Endothelial cell of umbilical vein (primary cell): ENCODE results near the gene SSBP3. TPM values are rescaled to one million over a fixed set of nuclear protein-coding genes. Genes with fewer than 3 reads are reported as not detected.

ENCODE experiments used
- BruUV-seq: library from RNA; stranded (reverse); fragments of 400-500 nt; replicated peaks from 2 replicates; lab custom pipeline; 2021; lab: Mats Ljungman, UMichigan
- CTCF ChIA-PET: fragments of 300-600, 350-600 bp; sonication (Branson Sonifier 250); formaldehyde crosslinking; loops from one replicate; lab custom pipeline; 2021; ENCODE audit warnings: antibody characterized with exemption, inconsistent platforms; lab: Charles Lee
- POLR2A ChIA-PET: fragments of 300-600, 350-600 bp; sonication (Branson Sonifier 250); formaldehyde crosslinking; loops from one replicate; lab custom pipeline; 2021; ENCODE audit warnings: antibody characterized with exemption, inconsistent platforms; lab: Charles Lee
- DNase-seq: peaks from one replicate; pipeline ENCODE4 v3.0.0-alpha.2; 2011; ENCODE audit warnings: low read depth, low spot score
- FAIRE-seq: peaks from 2 replicates; lab custom pipeline; 2011; peaks lifted over from hg19 to GRCh38; lab: Jason Lieb, UNC
- H2AFZ ChIP-seq: 2 replicates; pipeline ENCODE4 v1.6.0; 2012; ENCODE audit warnings: low read depth, low read length, control low read depth, inconsistent platforms
- H3K27ac ChIP-seq: 2 replicates; pipeline ENCODE4 v1.5.1; 2011; ENCODE audit warnings: low read depth, mild to moderate bottlenecking, control low read depth, low read length, moderate library complexity; ENCODE audit not compliant: insufficient read depth
- H3K27me3 ChIP-seq, 2 experiments: 2 replicates each; pipeline versions ENCODE4 v1.6.0 to v1.6.1; 2011; ENCODE audit warnings: low read length in 2 of 2, mixed read lengths in 1 of 2; ENCODE audit not compliant: control insufficient read depth in 2 of 2, insufficient read depth in 2 of 2
- H3K36me3 ChIP-seq, 2 experiments: 2 replicates in 1 of 2; 3 replicates in 1 of 2; pipeline ENCODE4 v1.5.1; 2011; ENCODE audit warnings: low read length in 2 of 2, mild to moderate bottlenecking in 1 of 2, moderate library complexity in 1 of 2; ENCODE audit not compliant: control insufficient read depth in 2 of 2, insufficient read depth in 2 of 2; ENCODE audit errors: extremely low read depth in 1 of 2
- H3K4me1 ChIP-seq: 3 replicates; pipeline ENCODE4 v1.5.1; 2011; ENCODE audit warnings: mild to moderate bottlenecking, low read length; ENCODE audit not compliant: control insufficient read depth, insufficient read depth; ENCODE audit errors: extremely low read depth
- H3K4me2 ChIP-seq: 2 replicates; pipeline ENCODE4 v1.6.1; 2011; ENCODE audit warnings: low read length, control low read depth, mixed read lengths; ENCODE audit not compliant: insufficient read depth
- H3K4me3 ChIP-seq, 3 experiments: fragments of 200-600 bp in 1 of 3; sonication (generic), shearing (Covaris generic) in 1 of 3; replicated peaks in 1 of 3; 2 replicates each; pipeline ENCODE4 v1.5.1; 2011 to 2016; ENCODE audit warnings: control low read depth in 3 of 3, low read length in 3 of 3, mild to moderate bottlenecking in 2 of 3, inconsistent platforms in 1 of 3, low read depth in 1 of 3, moderate library complexity in 1 of 3; ENCODE audit not compliant: insufficient read depth in 1 of 3
- H3K79me2 ChIP-seq: 2 replicates; pipeline ENCODE4 v1.6.0; 2012; ENCODE audit warnings: low read length, inconsistent platforms; ENCODE audit not compliant: control insufficient read depth, insufficient read depth
- H3K9ac ChIP-seq: replicated peaks from 2 replicates; pipeline ENCODE3; 2011; ENCODE audit warnings: low read length, control low read depth; ENCODE audit not compliant: insufficient read depth; ENCODE audit errors: extremely low read depth
- H3K9me1 ChIP-seq: replicated peaks from 3 replicates; pipeline ENCODE4 v1.6.0; 2011; ENCODE audit warnings: mild to moderate bottlenecking, low read length; ENCODE audit not compliant: control insufficient read depth, insufficient read depth; ENCODE audit errors: extremely low read depth
- H3K9me3 ChIP-seq: replicated peaks from 2 replicates; pipeline ENCODE4 v1.5.1; 2012; ENCODE audit warnings: low read length, inconsistent platforms; ENCODE audit not compliant: control insufficient read depth, insufficient read depth
- H4K20me1 ChIP-seq: replicated peaks from 2 replicates; pipeline ENCODE3; 2011; ENCODE audit warnings: mild to moderate bottlenecking, low read length; ENCODE audit not compliant: control insufficient read depth, insufficient read depth; ENCODE audit errors: extremely low read depth
- CTCF ChIP-seq, 2 donors: IDR thresholded peaks; 1 replicate in 1 of 2; 2 replicates in 1 of 2; pipeline ENCODE4 v1.5.1; 2011; ENCODE audit warnings: low read length in 2 of 2, mild to moderate bottlenecking in 2 of 2, moderate library complexity in 2 of 2, control low read depth in 1 of 2, inconsistent platforms in 1 of 2, low read depth in 1 of 2; ENCODE audit not compliant: insufficient read depth in 1 of 2; ENCODE audit errors: extremely low read depth in 1 of 2
- EZH2 ChIP-seq: IDR thresholded peaks from 2 replicates; pipeline ENCODE4 v1.6.1; 2012; ENCODE audit warnings: borderline replicate concordance, low read depth, mild to moderate bottlenecking, moderate library complexity, low read length, inconsistent platforms; ENCODE audit not compliant: severe bottlenecking
- FOS ChIP-seq: IDR thresholded peaks from 2 replicates; pipeline ENCODE4 v1.6.1; 2011; ENCODE audit warnings: mild to moderate bottlenecking, low read length, moderate library complexity, borderline replicate concordance; ENCODE audit not compliant: insufficient read depth
- GATA2 ChIP-seq: IDR thresholded peaks from 2 replicates; pipeline ENCODE4 v1.7.0; 2011; ENCODE audit warnings: low read depth, mild to moderate bottlenecking, moderate library complexity, mixed read lengths, low read length; ENCODE audit not compliant: insufficient read length, insufficient read depth
- JUN ChIP-seq: IDR thresholded peaks from 2 replicates; pipeline ENCODE4 v1.6.1; 2011; ENCODE audit warnings: borderline replicate concordance, low read depth; ENCODE audit not compliant: insufficient read length, insufficient read depth
- MYC ChIP-seq: IDR thresholded peaks from one replicate; pipeline ENCODE4 v1.6.1; 2011; ENCODE audit warnings: mild to moderate bottlenecking, low read depth, low read length
- POLR2A ChIP-seq: IDR thresholded peaks from 2 replicates; pipeline ENCODE4 v1.6.1; 2012; ENCODE audit warnings: low read depth, mild to moderate bottlenecking, control low read depth, low read length
- POLR2AphosphoS5 ChIP-seq: IDR thresholded peaks from 2 replicates; pipeline ENCODE4 v1.6.1; 2012; ENCODE audit warnings: low read depth, mild to moderate bottlenecking, control low read depth, low read length, moderate library complexity; ENCODE audit not compliant: insufficient read depth
- dilution Hi-C: fragments of 300-500 bp; cut with MboI; formaldehyde crosslinking; loops from one replicate; pipeline ENCODE4 v1.15.0; 2019; ENCODE audit warnings: low sequenced_read_pairs; ENCODE audit not compliant: extremely low pct_ligation_motif_present
- intact Hi-C: fragments of 100-400 bp; cut with micrococcal nuclease; formaldehyde crosslinking; loops from one replicate; pipeline ENCODE4 v1.10.0; 2022
- polyA plus RNA-seq, 4 experiments: library from polyadenylated mRNA; depleted of rRNA in 3 of 4; stranded (reverse) in 3 of 4; unstranded in 1 of 4; fragments of >200 nt; gene quantifications; 2 replicates each; pipeline versions ENCODE4 v1.2.1 to v1.2.3, GENCODE V29; 2011 to 2012; ENCODE audit warnings: missing spikeins in 1 of 4
- total RNA-seq: library from RNA; stranded (reverse); gene quantifications from 2 replicates; pipeline ENCODE4 v1.2.3, GENCODE V29; 2021
- TF ChIP-seq, protein P1 (sequence below): IDR thresholded peaks from 2 replicates; pipeline ENCODE4 v1.6.1; 2011; ENCODE audit not compliant: insufficient read depth, insufficient read length

SSBP3 gene
- total and polyA plus RNA-seq, 2 donors (not counting 3 experiments of a cell fraction or from before 2014, with no cell fraction given): 44.9 to 59.4 TPM

- TF ChIP-seq JUN: no peak
- TF ChIP-seq EZH2: no peak
- no peak for TF ChIP-seq MYC
- TF ChIP-seq CTCF (IDR thresholded peaks at IDR 0.05; ENCODE audit: extremely low read depth in 1 of 2, insufficient read depth in 1 of 2, low read depth in 1 of 2, low read length in 2 of 2): no peak
- no peak for TF ChIP-seq POLR2A
- TF ChIP-seq GATA2: no peak
- no peak for TF ChIP-seq POLR2AphosphoS5
- no peak for TF ChIP-seq FOS
- TF ChIP-seq, protein P1, sequence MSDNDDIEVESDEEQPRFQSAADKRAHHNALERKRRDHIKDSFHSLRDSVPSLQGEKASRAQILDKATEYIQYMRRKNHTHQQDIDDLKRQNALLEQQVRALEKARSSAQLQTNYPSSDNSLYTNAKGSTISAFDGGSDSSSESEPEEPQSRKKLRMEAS: no peak
- H3K27ac ChIP-seq: no peak overlapping the region
- H3K79me2 ChIP-seq: peaks cover 57% of the 10 kb centered on the region
- H3K9me3 ChIP-seq: no peaks in the 10 kb centered on the region
- CTCF ChIA-PET: no interaction called here
- H3K36me3 ChIP-seq: peaks cover 4% of the 10 kb centered on the region in 2 experiments
- no peak overlapping the region for H2AFZ ChIP-seq
- H3K9ac ChIP-seq: no peak overlapping the region
- intact Hi-C loops (no loop called here), dilution Hi-C loops (no loop called here)
- no peak for DNase-seq
- peaks cover 7% of the 10 kb centered on the region for H3K4me1 ChIP-seq
- no peaks in the 10 kb centered on the region for H4K20me1 ChIP-seq
- POLR2A ChIA-PET: no interaction called here
- BruUV-seq: no TSS peak
- no peaks in the 10 kb centered on the region for H3K9me1 ChIP-seq
- FAIRE-seq: no peak
- no peaks in the 10 kb centered on the region for H3K27me3 ChIP-seq
- H3K4me2 ChIP-seq: no peak overlapping the region
- no peak overlapping the region for H3K4me3 ChIP-seq
Observed at GRCh38 chr1:54379555-54380289, 26.5 kb downstream of the SSBP3 start.
